GM18499 (cell line): Measurements from ENCODE around the gene SLC24A3.

ENCODE experiments used
- ATAC-seq: cut with Tn5 transposase; IDR thresholded peaks from one replicate; pipeline ENCODE4 v1.9.1; 2021; ENCODE audit warnings: moderate number of reproducible peaks; ENCODE audit not compliant: insufficient read depth, unreplicated experiment

Gene SLC24A3

DNA sequence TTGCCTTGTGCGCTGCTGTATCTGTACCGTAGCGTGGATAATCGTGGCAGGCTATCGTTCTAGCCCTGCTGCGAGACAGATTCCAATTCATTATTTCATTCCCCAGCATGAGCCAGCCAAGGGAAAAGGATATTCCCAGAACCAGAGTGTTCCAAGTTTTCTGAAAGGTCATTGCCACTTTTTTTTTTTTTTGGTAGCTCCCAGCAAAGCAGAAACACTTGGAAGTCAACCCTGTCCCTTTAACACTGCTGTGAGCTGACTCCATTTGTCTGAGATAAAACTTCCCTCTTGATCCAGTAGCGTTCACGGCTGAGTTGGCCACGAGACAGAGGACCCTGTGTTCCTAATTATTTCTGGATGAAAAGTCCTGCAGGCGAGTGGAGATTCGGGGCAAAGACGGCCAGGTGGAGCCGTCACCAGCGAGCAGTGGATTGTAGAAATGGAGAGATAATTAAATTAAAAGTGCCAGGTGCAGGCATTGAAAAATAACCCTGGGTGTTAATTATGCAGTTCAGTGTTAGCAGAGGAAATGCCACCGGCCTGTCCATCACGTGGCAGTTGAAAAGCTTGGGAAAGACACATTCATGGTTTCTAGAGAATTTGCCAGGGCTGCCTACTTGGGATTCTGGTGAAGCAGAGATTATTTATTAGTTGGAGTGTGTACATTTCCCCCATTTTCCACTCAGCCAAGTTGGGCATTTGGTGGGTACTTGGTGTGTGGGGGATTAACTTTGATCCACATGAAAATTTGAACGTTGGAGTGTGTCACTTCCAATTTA, 164.2 kb downstream of the SLC24A3 start:
- ATAC-seq = no peak

DNA sequence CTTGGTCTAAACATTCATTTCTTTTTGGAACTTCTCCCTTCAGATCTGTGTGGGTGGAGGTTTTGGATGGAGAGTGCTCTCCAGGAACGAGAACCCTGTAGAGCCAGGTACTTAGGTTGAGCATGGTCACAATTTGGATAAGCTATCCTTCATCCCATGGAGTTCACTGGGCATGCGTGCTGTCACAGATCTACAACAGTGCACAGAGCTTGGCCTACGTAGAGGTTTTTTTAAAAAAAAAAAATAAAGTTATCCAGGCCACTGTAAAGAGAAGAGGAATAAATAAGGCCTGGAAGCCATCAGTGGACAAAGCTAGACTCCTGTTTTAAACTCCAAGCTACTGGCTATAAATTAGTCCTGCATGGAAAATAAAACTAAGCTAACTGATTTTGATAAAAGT, 165.6 kb downstream of the SLC24A3 start:
- ATAC-seq = no peak

DNA sequence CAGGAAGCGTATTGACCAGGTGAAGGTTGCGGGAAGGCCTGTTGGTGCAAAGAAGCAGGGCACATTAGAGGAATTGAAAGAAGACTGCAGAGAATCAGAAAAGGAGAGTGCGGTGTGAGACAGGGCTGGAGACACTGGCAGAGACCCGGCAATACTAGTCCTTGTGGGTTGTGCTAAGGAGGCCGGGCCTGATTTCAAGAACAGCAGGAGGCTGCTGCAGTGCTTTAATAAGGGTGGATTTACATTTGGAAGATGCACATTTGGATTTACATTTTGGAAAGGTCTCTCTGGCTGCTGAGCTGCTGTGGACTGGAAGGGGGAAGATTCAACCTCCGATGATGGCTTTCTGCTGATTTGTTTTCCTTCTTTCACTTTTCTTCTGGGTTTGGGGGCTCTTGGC, 167.8 kb downstream of the SLC24A3 start:
- no peak for ATAC-seq

DNA sequence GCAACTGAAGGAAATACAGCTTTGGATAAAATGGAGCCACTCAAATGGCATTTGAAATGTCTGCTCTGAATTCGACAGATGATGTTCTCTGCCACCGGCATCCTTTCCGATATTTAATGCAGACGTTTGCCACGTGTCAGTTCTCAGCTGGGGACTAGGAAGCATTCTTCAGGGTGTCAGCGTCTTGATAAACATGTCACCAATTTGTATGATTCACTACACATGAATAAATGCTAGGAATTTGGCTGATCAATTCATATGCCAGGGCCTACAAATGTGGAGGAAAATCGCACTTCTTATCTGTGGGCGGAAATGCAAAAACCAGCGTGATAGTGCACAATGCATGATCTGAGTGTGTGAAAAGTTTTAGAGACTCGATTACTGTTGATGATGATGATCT, 169.5 kb downstream of the SLC24A3 start:
- ATAC-seq = no peak

DNA sequence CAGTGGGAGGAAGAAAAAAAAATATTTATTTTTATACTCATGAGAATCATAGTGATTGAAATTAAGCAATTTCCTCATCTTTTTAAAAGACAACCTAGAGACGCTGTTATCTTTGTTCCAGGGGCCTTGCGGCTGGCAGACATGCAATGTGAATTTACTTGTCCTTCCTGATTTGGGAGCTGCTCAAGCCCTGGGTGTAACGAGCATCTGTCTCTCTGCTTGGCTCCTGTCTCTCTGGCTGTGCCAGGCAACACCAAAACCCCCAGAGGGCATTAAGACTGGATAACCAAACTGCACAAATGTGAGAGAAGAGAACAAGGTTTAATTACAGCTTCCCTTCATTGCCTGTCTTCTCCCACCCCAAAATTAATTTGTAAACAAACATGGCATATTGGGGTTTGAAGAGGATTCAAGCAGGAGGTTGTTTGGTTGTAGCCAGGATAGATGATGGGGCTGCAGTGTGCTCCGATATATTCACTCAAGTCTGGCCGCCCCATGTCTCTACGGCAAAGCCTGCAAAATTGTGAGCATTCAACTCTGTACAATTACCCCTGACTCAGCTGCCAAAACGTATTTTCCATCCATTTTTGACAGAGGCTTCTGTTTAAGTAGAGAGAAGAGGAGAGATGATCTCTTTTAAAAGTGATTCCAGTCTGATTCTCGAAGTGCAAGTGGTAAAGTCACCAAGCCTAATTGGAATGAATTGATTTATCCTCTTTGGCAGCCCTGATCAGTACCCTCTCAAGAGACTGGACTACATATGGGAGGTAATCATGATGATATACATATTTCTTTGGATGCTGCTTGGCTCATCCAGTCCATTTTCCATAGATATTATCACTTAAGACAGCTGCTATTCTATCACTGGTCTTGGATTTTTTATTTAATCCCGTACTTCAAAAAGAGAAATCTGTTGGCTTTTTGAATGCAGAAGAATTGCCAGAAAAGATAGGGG, 170.2 kb downstream of the SLC24A3 start:
- ATAC-seq = no peak

DNA sequence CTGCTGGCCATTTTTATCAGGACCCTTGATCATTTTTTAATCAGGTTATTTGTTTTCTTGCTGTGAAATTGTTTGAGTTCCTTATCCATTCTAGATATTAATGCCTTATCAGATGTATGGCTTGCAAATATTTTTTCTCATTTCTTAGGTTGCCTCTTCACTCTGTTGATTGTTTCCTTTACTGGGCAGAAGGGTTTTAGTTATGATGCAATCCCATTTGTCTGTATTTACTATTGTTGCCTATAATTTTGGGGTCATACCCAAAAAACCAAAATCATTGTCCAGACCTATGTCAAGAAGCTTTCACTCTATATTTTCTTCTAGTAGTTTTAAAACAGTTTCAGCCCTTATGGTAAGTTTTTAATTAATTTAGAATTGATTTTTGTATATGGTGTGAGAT, 172.5 kb downstream of the SLC24A3 start:
- no peak for ATAC-seq

DNA sequence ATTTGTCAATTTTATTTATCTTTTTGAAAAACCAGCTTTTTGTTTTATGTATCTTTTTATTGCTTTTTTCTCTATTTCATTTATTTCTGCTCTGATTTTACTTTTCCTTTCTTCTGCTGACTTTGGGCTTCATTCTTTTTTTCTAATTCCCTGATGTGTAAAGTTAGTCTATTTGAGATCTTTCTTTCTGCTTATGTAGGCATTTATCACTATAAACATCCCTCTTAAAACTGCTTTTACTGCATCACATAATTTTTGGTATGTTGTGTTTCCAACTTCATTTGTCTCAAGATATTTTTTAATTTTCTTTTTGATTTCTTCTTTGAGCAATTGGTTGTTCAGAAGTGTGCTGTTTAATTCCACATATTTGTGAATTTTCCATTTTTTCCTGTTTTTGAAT, 174.8 kb downstream of the SLC24A3 start:
- no peak for ATAC-seq

DNA sequence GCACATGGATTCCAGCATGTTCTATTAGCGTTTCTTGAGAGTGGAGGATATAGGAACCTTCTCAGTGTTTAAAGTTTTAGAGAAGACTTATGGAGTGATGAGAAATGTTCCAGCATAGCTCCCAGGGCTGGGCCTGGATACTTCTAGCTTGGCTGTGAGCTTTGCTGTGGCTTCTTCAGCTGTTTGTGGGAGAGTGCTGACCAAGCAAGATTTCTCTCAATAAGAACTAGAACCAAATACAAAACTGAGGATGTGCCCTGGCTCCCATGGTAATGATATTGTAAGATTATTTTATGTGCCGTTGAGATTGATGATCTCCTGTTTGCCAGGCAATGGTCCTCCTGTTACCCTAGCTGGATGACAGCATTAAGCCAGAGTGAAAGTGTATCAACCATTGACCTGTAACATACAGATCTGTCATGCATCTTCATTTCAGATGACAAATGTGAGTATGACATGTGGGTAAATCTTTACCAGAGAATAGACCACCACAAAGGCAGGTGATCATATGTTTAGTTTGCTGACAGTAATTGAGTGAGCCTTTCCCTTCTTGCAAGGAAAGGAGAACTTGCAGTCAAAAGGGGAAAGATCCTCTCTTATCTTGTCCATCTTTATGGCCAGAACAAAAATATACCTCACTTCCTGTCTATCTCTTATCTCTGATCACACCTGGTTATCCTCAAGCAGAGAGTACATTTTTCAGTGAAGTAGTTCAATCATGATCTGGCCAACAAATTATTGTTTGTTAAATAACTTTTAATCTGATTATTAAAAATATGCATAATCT, 180.1 kb downstream of the SLC24A3 start:
- ATAC-seq = no peak

DNA sequence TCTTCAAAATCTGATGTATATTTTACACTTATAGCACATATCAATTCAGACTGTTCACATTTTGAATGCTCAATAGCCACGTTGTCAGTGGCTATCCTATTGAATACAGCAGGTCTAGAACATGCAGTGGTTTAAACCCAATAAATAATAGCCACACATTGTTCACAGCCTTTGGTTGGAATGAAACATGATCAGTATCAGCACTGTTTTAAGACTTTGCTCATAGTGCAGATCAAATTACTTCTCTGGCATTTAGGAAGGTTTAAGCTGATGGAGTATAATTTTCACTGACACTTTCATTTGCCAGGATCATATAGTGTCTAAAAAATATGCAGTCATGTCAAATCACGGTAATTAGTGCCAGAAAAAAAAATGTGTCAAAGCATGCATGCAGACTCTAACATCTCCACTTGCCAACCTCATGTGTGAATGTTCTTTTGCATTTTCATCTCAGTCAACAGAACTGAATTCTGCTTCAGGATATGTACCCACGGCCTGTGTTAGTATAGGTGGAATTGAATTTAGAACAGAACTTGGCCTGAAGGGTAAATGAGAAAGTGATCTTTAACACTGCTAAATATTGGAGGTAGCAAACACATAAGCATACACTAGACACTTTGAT, 184.1 kb downstream of the SLC24A3 start:
- no peak for ATAC-seq

DNA sequence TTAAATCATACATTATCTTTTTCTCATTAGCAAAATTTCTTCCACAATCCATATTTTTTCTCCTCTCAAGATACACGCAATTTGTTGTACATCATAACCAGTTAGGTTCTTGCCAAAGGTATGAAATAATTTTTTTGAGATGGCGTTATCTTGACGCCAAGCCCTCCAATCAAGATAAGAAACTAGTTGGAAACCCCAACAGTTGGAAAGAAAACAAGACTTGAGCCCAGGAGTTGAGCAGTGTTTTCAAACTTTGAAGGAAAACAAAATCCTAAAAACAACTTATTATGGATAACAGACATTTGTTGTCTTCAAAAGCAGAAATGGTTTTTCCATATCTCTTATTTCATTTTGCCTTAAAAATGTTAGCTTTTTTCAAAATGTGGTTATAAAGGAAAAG, 184.8 kb downstream of the SLC24A3 start:
- ATAC-seq = no peak

DNA sequence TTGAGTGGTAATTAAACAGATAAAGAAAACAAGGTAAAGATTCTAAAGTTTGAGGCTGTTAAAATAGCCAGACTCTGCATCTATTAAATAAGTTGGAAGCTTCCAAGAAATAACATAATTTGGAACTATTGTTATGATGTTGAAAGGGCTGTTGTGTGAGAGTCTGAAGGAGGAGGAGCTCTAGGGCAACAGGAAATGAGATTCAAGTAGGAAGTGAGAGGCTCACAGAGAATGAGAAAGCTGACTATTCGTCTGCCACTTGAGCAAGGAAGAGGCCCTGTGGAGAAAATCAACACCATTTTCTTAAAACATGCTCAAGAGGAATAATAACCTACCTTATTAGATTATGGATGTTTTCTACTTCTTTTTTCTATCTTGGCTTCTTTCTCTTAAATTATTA, 185.2 kb downstream of the SLC24A3 start:
- ATAC-seq = no peak

DNA sequence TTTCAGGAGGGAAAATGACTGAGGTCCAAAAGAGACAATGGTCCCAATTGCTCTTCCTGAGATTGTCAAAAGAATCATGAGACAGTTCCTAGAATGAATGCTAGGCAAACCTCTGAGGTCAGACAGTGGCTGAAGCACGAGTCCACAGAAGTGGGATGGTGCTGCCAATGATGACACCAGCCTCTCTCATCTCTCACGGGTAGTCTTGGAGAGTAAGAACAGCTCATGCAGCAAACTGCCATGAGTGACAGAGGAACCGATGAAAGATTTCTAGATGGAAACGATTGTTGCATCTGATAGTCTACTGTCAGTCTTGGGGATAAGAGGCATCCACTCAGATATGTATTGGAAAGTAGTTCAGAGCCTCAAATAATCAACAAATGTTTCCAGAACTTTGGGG, 188.7 kb downstream of the SLC24A3 start:
- no peak for ATAC-seq

DNA sequence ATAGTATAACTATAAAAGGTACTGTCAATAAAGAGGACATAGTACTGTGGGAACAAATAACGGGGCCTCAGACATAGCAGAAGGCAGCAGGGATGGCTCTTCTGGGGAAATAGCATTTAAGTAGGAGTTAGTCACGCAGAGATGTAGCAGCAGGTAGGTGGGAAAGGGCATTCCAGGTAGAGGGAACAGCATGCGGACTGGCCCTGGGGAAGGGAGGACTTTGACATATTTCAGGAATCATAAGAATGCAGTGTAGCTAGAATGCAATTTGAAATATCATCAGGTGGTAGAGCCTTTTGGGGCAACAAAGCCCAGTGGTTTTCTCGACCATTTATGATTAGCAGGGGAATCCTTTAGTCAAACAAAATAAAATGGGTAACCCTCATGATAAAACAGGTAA, 191.1 kb downstream of the SLC24A3 start:
- no peak for ATAC-seq

DNA sequence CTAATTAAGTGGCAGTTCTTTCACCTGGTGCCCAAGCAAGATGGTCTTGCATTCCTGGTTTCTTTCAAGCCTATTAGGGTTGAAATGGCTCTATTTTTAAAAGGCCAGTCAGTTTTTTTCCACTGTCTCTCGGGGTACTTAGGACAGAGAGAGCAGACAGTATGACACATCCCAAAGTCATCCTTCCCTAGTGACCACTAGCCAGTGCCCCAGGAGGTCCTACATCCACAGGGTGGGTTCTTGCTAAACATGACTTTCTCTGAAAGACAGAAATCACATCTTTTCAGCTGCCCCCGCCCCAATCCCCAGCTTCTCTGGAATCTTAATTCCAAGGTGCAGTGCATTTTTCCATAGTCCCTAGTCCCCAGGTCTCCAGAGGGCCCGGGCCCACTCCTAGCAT, 192.4 kb downstream of the SLC24A3 start:
- no peak for ATAC-seq

DNA sequence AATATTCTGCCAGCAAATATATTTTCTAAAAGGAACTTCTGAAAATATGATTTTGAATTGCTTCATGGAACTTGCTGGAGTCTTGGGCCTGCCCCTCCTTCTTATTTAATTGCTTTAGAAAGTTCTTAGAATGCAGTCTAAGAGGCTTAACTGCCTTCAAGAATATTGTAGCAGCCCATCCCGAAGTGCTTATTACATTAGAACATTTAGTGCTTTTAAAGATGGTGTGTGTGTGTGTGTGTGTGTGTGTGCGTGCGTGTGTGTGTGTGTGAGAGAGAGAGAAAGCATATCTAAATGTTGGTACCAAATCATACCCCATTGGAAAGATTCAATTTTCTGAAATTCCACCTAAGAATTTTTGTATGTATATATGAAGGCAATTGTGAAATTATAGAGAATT, 193.5 kb downstream of the SLC24A3 start:
- no peak for ATAC-seq

DNA sequence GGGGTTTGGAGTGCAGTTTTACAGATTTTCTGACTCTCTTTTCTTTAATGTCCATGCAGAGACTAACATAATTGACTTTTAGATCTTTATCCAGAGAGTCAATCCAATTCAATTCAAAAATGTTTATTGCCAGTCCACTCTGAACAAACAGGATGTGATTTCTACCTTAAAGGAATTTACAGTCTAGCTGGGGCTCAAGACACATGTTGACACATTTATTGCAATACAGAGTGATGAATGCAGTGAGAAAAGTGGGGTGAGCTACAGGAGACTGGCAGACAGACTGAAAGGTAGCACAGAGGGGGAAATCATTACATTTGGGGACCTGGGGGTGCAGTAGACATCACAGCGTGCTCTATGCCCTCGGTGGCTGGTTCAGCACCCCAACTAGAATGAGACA, 193.9 kb downstream of the SLC24A3 start:
- no peak for ATAC-seq

DNA sequence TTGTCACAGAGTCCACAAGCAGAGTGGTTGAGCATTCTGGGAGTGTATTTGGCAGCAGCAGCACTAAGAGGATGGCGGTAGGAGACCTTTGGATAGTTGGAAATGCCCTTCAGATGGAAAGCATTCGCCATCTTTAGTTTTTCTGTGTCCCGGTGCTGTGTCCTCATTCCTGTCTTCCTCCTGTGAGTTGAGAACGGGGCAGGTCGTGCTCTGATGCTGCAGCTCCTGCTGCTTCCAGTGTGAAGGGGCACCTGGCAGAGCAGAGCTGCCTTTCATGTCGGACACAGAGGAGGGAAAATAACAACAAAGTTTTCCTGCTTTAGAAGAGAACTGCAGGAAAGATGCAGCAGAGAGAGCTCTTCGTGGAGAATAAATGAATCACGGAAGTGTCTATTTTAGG, 194.8 kb downstream of the SLC24A3 start:
- no peak for ATAC-seq

DNA sequence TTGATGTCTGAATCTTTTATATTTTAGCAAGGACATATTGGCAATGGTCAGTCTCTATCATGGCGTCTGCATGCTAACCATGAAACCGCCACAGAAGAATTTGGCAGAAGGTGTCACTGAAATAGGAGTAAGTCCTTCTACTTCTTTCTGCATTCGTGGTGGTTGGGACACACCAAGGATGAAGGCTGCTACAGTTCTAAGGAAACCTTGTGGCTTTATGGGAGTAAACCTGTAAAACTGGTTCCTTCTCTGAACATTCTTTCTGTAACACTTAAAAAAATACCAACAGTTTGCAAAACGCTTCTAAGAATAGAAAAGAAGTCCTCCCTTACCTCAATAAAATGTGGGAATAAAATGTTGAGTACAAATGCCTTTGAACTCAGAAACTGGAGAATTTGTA, 195.3 kb downstream of the SLC24A3 start:
- ATAC-seq = no peak

DNA sequence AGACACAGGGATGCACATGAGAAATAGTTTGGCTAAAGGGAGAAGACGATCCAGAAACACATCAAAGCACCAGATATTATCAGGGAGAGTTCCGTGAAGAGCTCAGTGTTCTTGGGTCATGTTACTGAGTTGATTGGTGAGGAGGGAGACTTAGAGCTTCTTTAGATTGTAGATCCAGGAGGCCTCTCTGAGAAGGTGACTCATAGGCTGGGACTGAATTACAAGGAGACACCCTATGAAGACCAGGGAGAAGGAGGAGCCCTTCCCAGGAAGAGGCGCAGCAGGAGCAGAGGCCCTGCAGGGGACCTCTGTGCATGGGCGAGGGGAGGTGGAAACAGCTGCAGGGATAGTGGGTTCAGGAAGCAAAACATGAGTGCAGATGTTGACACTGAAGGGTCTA, 196.5 kb downstream of the SLC24A3 start:
- ATAC-seq = no peak

DNA sequence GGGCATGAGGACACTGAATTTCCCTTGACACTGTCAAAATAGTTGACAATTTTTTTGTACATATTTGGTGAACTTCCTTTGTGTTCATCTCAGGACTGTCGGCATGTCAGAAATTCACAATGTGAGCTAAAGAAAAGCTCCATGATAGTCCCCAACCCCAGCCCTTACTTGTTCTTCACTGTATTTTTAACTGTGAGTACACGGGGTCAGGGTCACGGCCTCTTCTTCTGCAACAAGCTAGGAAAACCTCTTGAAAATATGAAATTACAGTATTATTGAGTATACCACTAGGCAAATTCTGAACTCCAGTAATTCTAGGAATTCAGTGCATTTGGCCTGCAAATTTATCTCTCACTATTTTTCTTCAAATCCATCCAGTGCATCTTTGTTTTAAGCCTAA, 199.4 kb downstream of the SLC24A3 start:
- ATAC-seq = no peak
